T-helper 9 cell (primary cell): Measurements from ENCODE around the gene LIPG.

Source experiments
- DNase-seq: peaks from one replicate; pipeline ENCODE4 v3.0.0-alpha.2; 2020

The LIPG gene

GRCh38 chr18:49613641-49614151 lies 51.8 kb downstream of the LIPG start:
- no peak for DNase-seq

GRCh38 chr18:49616618-49617328 lies 54.9 kb downstream of the LIPG start:
- no peak for DNase-seq

- no peak for DNase-seq
These were observed 55.5 kb downstream of the LIPG start for GRCh38 chr18:49617329-49617695.

GRCh38 chr18:49617865-49618264 lies 56.0 kb downstream of the LIPG start:
- DNase-seq, result no peak

- no peak for DNase-seq
These were observed 57.2 kb downstream of the LIPG start for GRCh38 chr18:49618742-49619681.

DNA sequence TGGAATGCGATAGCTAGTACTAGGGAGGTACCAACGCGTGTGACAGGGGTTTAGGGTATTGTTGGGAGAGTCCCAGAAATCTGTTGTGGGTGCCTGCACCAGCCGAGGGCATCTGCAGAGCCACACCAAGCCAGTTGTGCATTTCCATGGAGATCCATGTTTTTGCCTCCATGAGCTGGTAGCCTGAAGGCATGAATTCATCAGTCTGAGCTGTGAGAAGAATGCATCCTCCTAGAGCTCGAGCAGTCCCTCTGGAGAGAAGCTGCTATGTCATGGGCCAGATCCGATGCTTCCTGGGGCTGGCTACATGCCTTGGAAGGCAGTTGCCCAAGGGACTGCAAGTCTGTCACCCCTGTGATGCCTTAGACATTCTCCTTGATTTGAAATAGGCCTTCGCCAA lies 57.9 kb downstream of the LIPG start:
- no peak for DNase-seq

DNA sequence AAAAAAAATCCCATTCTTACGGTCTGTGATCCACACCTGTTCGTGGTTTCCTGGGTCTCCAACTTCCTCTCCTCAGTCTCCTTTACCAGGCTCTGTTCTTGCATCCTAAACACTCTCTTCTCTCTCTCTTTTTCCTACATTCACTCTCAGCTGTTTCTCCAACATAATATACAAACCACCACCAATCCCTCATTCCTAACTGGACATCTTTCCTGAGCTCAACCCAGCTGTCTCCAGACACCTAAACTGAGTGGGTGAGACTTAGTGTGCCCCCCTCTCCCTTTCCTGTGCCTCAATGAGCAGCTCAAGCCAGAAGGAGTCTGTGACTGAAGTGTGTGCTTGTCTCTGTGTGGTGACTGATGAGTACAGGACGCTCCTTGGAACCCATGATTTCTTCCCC lies 59.4 kb downstream of the LIPG start:
- no peak for DNase-seq

- DNase-seq, result no peak
These were observed 60.0 kb downstream of the LIPG start for GRCh38 chr18:49621717-49622351.

- no peak for DNase-seq
These were observed 61.7 kb downstream of the LIPG start for GRCh38 chr18:49623571-49623970.

DNA sequence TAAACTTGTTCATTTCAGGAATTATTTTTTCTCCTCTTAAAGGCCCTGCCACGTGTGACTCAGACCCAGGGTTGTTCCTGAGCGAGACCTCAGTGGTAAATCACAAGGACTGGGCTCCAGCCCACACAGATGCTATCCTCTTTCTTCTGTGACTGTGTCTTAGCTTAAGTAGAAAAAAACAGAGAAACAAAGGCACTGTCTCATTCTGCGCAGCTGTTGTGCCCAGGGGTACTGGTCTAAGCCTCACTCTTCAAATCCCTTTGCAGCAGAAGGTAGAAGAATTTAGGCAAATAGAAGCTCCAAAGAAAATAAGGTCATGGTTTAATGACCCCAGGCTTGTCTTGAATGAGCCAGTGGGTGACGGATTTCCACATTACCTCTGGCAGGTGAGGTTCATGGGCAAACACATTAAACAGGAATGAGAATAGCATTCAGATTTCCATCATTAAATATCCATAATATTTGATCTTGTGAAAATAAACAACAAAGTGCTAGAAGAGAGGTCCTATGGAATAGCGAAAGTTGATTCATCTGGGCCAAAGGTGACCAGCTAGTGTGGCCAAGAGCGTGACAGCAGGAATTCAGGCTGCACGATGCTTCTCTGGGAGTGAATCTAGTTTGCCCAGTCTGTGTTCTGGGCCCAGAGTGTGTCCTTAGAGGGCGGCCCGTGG lies 63.3 kb downstream of the LIPG start:
- DNase-seq, result no peak

DNA sequence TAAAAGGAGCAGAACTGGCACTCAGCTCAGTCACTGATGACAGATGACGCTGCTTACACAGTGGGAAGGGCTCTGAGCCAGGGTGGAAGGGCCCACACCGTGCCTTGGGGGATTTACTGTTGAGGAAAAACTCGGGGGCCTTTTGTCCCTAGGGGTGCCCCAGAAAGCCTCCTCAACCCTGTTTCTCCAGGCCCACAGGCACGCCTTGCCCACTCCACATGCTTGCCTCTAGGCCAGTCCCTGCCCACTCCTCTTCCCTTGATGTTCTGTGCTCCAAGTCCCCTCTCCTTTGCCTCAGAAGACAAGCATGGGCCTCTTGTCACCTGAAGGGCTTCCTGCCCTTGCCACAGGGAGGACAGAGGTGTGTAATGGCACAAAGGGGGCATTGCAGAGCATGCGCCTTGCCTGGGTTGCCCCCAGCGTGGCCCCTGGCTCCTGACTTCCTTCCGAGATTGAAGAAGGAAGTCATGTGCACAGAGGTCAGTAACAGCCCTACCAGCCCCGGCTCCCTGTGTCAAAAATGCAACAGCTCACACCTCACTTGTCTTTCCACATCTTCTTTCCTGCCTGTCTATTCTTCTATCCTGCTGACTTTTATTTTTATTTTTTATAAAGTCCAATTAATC lies 65.1 kb downstream of the LIPG start:
- no peak for DNase-seq

GRCh38 chr18:49628119-49628518 lies 66.3 kb downstream of the LIPG start:
- no peak for DNase-seq

DNA sequence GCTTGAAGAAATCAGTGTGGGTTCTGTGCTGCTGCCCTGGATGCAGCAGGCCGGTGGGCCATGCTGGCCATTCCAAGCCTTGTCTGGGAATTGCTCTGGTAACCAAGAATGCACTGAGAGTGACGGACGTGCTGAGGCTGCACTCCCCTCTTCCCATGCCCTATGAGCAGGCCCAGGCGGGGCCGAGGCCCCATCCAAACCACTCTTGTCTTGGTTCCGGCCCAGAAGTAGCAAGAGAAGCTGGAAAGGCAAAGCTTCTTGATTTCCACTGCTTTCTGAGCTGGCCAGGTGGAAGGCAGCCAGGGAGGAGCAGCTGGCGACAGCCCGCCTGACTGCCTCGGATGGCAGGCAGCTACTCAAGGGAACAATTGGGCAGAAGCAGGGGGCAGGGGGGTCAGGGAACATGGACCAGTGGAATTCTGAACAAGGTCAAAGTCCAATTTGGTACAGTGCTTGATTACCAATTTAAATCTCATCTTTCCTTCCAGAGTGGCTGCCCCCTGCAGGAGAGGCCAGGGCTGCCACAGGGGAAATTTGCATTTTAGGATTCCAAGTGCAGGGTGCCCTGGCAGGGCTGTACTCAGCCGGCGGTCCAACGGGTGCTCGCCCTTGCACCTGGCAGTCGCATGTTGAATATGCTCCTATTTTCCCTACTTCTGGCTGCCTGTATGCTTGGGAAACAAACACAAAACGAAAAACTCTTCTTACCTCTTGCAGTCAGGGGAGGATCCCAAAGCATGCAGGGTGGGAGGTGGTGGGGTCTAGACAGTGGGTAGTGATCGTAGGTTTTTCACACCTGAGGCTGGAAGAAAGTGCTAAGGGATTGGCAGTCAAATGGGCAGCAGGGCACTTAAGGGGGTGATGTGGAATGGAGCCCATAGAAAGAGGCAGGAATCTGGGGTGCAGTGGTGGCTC lies 67.3 kb downstream of the LIPG start:
- DNase-seq, result no peak

DNA sequence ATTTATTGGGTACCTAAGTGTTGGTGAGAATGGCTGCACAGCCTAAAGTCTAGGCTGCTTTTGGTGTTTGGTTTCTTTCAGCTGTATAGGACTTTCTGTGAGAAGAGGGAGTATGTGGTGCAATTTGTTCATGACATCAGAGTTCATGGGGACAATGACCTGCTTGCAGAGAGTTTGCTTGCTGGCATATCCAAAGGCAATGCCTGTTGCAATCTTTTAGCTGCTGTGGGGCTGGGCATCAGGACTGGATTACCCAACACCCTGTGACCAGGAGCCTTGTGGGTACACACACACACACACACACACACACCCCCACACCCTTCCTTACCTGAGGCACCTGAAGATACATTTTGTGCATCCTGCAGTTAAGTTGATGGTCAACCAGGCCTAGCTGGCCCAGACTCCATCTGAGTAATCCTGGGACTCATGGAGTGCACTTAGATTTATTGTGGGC lies 68.4 kb downstream of the LIPG start:
- no peak for DNase-seq

DNA sequence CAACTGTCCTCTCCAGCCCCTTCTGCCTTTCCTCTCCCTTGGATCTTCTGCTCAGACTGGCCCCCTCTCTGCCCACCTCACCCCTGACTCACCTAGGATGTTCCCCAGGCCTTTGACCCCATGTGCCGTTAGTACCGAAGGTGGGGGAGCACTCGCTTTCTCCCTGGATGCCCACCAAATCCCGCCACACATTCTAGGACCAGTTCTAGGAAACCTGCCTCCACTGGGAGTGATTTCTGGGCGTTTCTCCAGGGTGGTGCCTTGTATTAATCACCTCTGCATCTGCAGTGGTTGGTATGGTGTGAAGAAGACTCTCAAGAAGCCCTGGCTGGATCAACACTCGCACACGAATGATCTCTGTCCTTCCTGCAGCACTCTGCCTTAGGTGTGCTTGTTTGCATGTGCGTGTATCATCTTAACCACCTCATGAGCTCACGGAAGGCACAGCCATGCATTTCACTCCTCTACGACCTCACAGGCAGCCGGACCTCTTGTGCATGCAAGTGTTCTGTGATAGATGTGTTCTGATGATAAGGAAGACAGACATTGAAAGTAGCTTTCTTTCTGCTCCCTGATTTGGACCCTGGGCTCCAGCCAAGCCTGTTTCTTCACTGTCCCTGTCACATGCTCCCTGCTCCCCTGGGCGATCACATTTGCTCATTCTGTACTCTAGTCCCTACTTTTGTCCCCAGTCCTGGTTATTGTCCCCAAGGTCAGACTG lies 69.4 kb downstream of the LIPG start:
- no peak for DNase-seq

- DNase-seq, result no peak
These were observed 70.7 kb downstream of the LIPG start for GRCh38 chr18:49632588-49632987.

- no peak for DNase-seq
These were observed 76.4 kb downstream of the LIPG start for GRCh38 chr18:49638209-49638785.

GRCh38 chr18:49638891-49639557 lies 77.2 kb downstream of the LIPG start:
- no peak for DNase-seq

- DNase-seq, result no peak
These were observed 78.0 kb downstream of the LIPG start for GRCh38 chr18:49639643-49640391.
